Measurements from ENCODE around the gene DCAKD. TPM values are rescaled to one million over a fixed set of nuclear protein-coding genes. Genes with fewer than 3 reads are reported as not detected.

DCAKD gene
- total RNA-seq, 4 donors from 2014 or later, result 22.7 to 36.4 (median 25.2) TPM

GRCh38 chr17:45092911-45093430 lies 41.5 kb upstream of the DCAKD start:
- no peak for TF ChIP-seq CTCF (IDR thresholded peaks at IDR 0.05)
- DNase-seq (ENCODE audit: low spot score), result peak; percentile 62
- ATAC-seq (ENCODE audit: low FRiP score), result peak; percentile 98

GRCh38 chr17:45091778-45092425 lies 40.5 kb upstream of the DCAKD start:
- DNase-seq (ENCODE audit: low spot score) (no peak), ATAC-seq (ENCODE audit: low FRiP score) (no peak)
- TF ChIP-seq CTCF (IDR thresholded peaks at IDR 0.05), result no peak

- no peak for ATAC-seq (ENCODE audit: low FRiP score)
- TF ChIP-seq CTCF (IDR thresholded peaks at IDR 0.05), result no peak
- no peak for DNase-seq (ENCODE audit: low spot score)
Measured at GRCh38 chr17:45090711-45091110, 39.3 kb upstream of the DCAKD start.

GRCh38 chr17:45088741-45089140 lies 37.3 kb upstream of the DCAKD start:
- ATAC-seq (ENCODE audit: low FRiP score), result no peak
- TF ChIP-seq CTCF (IDR thresholded peaks at IDR 0.05), result no peak
- no peak for DNase-seq (ENCODE audit: low spot score)

- no peak for DNase-seq (ENCODE audit: low spot score)
- no peak for ATAC-seq (ENCODE audit: low FRiP score)
- no peak for TF ChIP-seq CTCF (IDR thresholded peaks at IDR 0.05)
Measured at GRCh38 chr17:45087978-45088377, 36.5 kb upstream of the DCAKD start.

- DNase-seq (ENCODE audit: low spot score) (no peak), ATAC-seq (ENCODE audit: low FRiP score) (no peak)
- no peak for TF ChIP-seq CTCF (IDR thresholded peaks at IDR 0.05)
Measured at GRCh38 chr17:45087504-45087975, 36.1 kb upstream of the DCAKD start.

- DNase-seq (ENCODE audit: low spot score) (no peak), ATAC-seq (ENCODE audit: low FRiP score) (no peak)
Measured at GRCh38 chr17:45086865-45087503, 35.6 kb upstream of the DCAKD start.

More at GRCh38 chr17:45086865-45087503, 35.6 kb upstream of the DCAKD start:
- TF ChIP-seq CTCF (IDR thresholded peaks at IDR 0.05), result no peak
